Adrenal gland (tissue), 5 donors: ENCODE data around the gene MLLT3.

Experiments used
- POLR2A ChIP-seq, 2 donors: fragments of 450-650 bp; IDR thresholded peaks; one replicate each; pipeline ENCODE4 v1.6.1; 2017; ENCODE audit warnings: antibody characterized with exemption in 2 of 2, mild to moderate bottlenecking in 2 of 2, moderate library complexity in 1 of 2
- TF ChIP-seq, protein P1 (sequence below), 6 experiments: fragments of 450-650 bp in 4 of 6; fragments of 200-600 bp in 2 of 6; sonication (generic) in 1 of 6; IDR thresholded peaks; 1 replicate in 5 of 6; 2 replicates in 1 of 6; pipeline versions ENCODE4 v1.5.1 to v1.8.0; 2016 to 2021; ENCODE audit warnings: antibody characterized with exemption in 6 of 6, mild to moderate bottlenecking in 2 of 6, moderate library complexity in 1 of 6
- donor health status: DM: no; HTN: no; CAD: no.

DNA sequence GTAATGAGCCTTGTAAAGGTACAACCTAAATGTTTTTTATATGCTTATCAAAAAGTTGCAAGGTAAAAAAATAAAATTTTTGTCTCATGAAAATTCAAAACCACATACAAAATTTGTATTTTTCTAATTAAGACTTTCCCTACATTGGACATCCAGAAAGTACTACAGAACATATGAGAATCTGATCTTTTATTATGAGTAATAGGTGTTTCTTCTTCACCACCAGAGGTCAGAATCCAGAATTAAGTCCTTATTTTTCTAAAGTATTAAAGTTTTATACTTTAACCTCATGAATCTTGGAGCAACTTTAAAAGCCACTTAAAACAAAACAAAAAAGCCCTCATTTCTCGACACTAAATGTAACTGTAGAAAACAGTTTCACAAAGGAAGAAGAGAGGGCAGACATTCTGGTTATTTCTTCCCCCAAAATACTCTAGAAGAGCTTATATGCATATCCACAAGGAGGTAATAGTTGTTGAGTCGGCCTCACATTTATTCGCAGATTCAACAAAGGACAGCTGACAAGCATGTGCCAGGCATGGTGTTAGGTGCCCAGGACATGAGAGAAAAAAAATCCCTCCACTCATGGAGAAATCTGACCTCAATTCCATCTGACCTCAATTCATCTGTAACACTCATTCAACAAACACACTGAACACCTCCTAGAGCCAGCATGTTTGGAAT lies 69.3 kb downstream of the MLLT3 start:
- TF ChIP-seq, protein P1, sequence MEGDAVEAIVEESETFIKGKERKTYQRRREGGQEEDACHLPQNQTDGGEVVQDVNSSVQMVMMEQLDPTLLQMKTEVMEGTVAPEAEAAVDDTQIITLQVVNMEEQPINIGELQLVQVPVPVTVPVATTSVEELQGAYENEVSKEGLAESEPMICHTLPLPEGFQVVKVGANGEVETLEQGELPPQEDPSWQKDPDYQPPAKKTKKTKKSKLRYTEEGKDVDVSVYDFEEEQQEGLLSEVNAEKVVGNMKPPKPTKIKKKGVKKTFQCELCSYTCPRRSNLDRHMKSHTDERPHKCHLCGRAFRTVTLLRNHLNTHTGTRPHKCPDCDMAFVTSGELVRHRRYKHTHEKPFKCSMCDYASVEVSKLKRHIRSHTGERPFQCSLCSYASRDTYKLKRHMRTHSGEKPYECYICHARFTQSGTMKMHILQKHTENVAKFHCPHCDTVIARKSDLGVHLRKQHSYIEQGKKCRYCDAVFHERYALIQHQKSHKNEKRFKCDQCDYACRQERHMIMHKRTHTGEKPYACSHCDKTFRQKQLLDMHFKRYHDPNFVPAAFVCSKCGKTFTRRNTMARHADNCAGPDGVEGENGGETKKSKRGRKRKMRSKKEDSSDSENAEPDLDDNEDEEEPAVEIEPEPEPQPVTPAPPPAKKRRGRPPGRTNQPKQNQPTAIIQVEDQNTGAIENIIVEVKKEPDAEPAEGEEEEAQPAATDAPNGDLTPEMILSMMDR (IDR thresholded peaks at IDR 0.05): peak in 3 of 6 experiments; percentile 28 to 45 (median 42)
- TF ChIP-seq POLR2A (IDR thresholded peaks at IDR 0.05): no peak
